Mesenchymal stem cell (in vitro differentiated cells and primary cell): ENCODE measurements around the gene POLR3C.
"Not testable (repeated sequence)": the region's sequence is repeated elsewhere in the genome, so short reads cannot be mapped to it uniquely, and the experiment has no call there.

Experiments used
- DNase-seq: peaks from one replicate; pipeline ENCODE4 v3.0.0-alpha.2; 2013
- H2AFZ ChIP-seq: one replicate; pipeline ENCODE4 v1.6.1; 2013; ENCODE audit warnings: low read depth, mild to moderate bottlenecking, control low read depth, inconsistent platforms, low read length, moderate library complexity
- H2AK5ac ChIP-seq: 2 replicates; pipeline ENCODE4 v1.6.1; 2013; ENCODE audit warnings: low read length, moderate library complexity, mild to moderate bottlenecking, inconsistent platforms; ENCODE audit not compliant: severe bottlenecking
- H2BK120ac ChIP-seq: one replicate; pipeline ENCODE4 v1.6.1; 2013; ENCODE audit warnings: low read depth, mild to moderate bottlenecking, inconsistent platforms, low read length, moderate library complexity
- H2BK12ac ChIP-seq, 2 experiments: one replicate each; pipeline ENCODE4 v1.6.1; 2013; ENCODE audit warnings: inconsistent platforms in 2 of 2, low read length in 2 of 2, mild to moderate bottlenecking in 2 of 2, moderate library complexity in 2 of 2, control low read depth in 1 of 2
- H2BK15ac ChIP-seq: one replicate; pipeline ENCODE4 v1.6.1; 2013; ENCODE audit warnings: mild to moderate bottlenecking, low read depth, inconsistent platforms; ENCODE audit not compliant: poor library complexity, severe bottlenecking
- H2BK5ac ChIP-seq: 2 replicates; pipeline ENCODE4 v1.6.1; 2013; ENCODE audit warnings: low read depth, mild to moderate bottlenecking, low read length, control low read depth, inconsistent platforms; ENCODE audit not compliant: poor library complexity, severe bottlenecking
- H3K14ac ChIP-seq, 2 experiments: one replicate each; pipeline ENCODE4 v1.6.1; 2013; ENCODE audit warnings: inconsistent platforms in 2 of 2, low read length in 2 of 2, control low read depth in 1 of 2, mild to moderate bottlenecking in 1 of 2, moderate library complexity in 1 of 2
- H3K18ac ChIP-seq, 2 experiments: one replicate each; pipeline ENCODE4 v1.6.1; 2013; ENCODE audit warnings: inconsistent platforms in 2 of 2, low read length in 2 of 2, control low read depth in 1 of 2, low read depth in 1 of 2, mild to moderate bottlenecking in 1 of 2
- H3K23ac ChIP-seq, 2 experiments: one replicate each; pipeline ENCODE4 v1.6.1; 2013; ENCODE audit warnings: inconsistent platforms in 2 of 2, low read length in 2 of 2, mild to moderate bottlenecking in 2 of 2, moderate library complexity in 2 of 2, control low read depth in 1 of 2
- H3K27ac ChIP-seq: 2 replicates; pipeline ENCODE4 v1.5.1; 2013; ENCODE audit warnings: mild to moderate bottlenecking, moderate library complexity, low read length, control low read depth, inconsistent platforms; ENCODE audit not compliant: poor library complexity, severe bottlenecking
- H3K27me3 ChIP-seq, 2 experiments: 2 replicates each; pipeline versions ENCODE4 v1.6.1 to v1.7.0; 2013; ENCODE audit warnings: low read length in 2 of 2, mild to moderate bottlenecking in 2 of 2, moderate library complexity in 2 of 2, control low read depth in 1 of 2, inconsistent platforms in 1 of 2; ENCODE audit not compliant: control insufficient read depth in 1 of 2, insufficient read depth in 1 of 2
- H3K36me3 ChIP-seq, 2 experiments: 2 replicates each; pipeline versions ENCODE4 v1.6.1 to v1.7.0; 2013; ENCODE audit warnings: low read length in 2 of 2, control low read depth in 1 of 2, inconsistent platforms in 1 of 2, low read depth in 1 of 2, mild to moderate bottlenecking in 1 of 2; ENCODE audit not compliant: insufficient read depth in 2 of 2, control insufficient read depth in 1 of 2
- H3K4ac ChIP-seq, 2 experiments: one replicate each; pipeline ENCODE4 v1.6.1; 2013; ENCODE audit warnings: inconsistent platforms in 2 of 2, low read length in 2 of 2, mild to moderate bottlenecking in 2 of 2, moderate library complexity in 2 of 2, control low read depth in 1 of 2, low read depth in 1 of 2
- H3K4me1 ChIP-seq: 2 replicates; pipeline ENCODE4 v1.6.1; 2013; ENCODE audit warnings: low read depth, low read length, control low read depth; ENCODE audit not compliant: control insufficient read depth, insufficient read depth
- H3K4me2 ChIP-seq: 2 replicates; pipeline ENCODE4 v1.6.1; 2013; ENCODE audit warnings: low read length, mild to moderate bottlenecking, inconsistent platforms; ENCODE audit not compliant: poor library complexity, severe bottlenecking
- H3K4me3 ChIP-seq, 2 experiments: 2 replicates each; pipeline versions ENCODE4 v1.5.1 to v1.7.0; 2013; ENCODE audit warnings: low read length in 2 of 2, mild to moderate bottlenecking in 2 of 2, control low read depth in 1 of 2, low read depth in 1 of 2; ENCODE audit not compliant: insufficient read depth in 1 of 2
- H3K79me1 ChIP-seq: replicated peaks from 2 replicates; pipeline ENCODE4 v1.6.1; 2013; ENCODE audit warnings: mild to moderate bottlenecking, control low read depth, low read length, inconsistent platforms; ENCODE audit not compliant: poor library complexity, severe bottlenecking
- H3K9ac ChIP-seq: 2 replicates; pipeline ENCODE4 v1.7.0; 2013; ENCODE audit warnings: mild to moderate bottlenecking, low read length, moderate library complexity
- H3K9me3 ChIP-seq: 2 replicates; pipeline ENCODE4 v1.7.0; 2013; ENCODE audit warnings: mild to moderate bottlenecking, low read length; ENCODE audit not compliant: control insufficient read depth
- H4K8ac ChIP-seq: one replicate; pipeline ENCODE4 v1.6.1; 2013; ENCODE audit warnings: inconsistent platforms, mild to moderate bottlenecking, low read length, moderate library complexity
- H4K91ac ChIP-seq: one replicate; pipeline ENCODE4 v1.6.1; 2013; ENCODE audit warnings: mild to moderate bottlenecking, low read length, inconsistent platforms
- WGBS: methylation state at CpG from one replicate; pipeline ENCODE4 v1.1.7; 2013; ENCODE audit warnings: mixed read lengths; 5-methylcytosine and 5-hydroxymethylcytosine counted together

POLR3C gene

DNA sequence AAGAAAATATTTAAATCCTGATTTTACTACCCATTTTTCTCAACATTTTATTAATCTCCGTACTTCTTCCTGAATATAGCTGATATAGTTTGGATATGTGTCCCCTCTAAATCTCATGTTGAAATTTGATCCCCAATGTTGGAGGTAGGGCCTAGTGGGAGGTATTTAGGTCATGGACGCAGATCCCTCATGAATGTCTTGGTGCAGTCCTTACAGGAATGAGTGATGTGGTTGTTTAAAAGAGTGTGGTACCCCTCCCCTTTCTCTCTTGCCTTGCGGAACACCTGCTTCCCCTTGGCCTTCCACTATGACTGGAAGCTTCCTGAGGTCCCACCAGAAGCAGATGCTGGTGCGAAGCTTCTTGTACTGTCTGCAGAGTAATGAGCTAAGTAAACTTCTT lies 17.6 kb upstream of the POLR3C start:
- Histone ChIP-seq H3K23ac (no peak overlapping the region), H3K4me1 (peaks cover 4% of the 10 kb centered on the region)

DNA sequence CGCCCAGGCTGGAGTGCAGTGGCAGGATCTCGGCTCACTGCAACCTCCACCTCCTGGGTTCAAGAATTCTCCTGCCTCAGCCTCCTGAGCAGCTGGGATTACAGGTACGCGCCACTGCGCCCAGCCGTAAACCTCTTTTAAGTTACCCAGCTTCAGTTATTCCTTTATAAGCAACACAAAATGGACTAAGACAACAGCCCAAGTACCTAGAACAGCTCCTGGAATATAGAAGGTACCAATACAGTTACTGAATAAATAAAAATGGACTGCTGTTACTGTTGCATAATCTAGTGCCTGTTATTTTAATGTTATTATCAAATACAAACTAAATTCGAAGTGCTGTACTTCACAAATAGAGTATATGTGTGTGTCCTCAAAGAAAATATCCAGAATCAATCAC lies 17.2 kb upstream of the POLR3C start:
- no peak overlapping the region for H3K14ac ChIP-seq
- H3K4me1 ChIP-seq, result peaks cover 4% of the 10 kb centered on the region
- H2BK5ac ChIP-seq, result no peak overlapping the region
- no peak overlapping the region for H3K27ac ChIP-seq
- H3K36me3 ChIP-seq, result no peaks in the 10 kb centered on the region
- H3K9ac ChIP-seq, result no peak overlapping the region
- 100% methylated on average over 6 of the region's 7 CpGs for WGBS
- no peak for DNase-seq
- no peak overlapping the region for H3K4ac ChIP-seq
- no peaks in the 10 kb centered on the region for H3K27me3 ChIP-seq
- H3K4me3 ChIP-seq, result no peak overlapping the region
- H3K79me1 ChIP-seq, result no peaks in the 10 kb centered on the region
- no peak overlapping the region for H3K18ac ChIP-seq
- no peaks in the 10 kb centered on the region for H3K9me3 ChIP-seq
- no peak overlapping the region for H2BK120ac ChIP-seq
- H2AFZ ChIP-seq, result no peak overlapping the region
- no peak overlapping the region for H3K23ac ChIP-seq
- H2AK5ac ChIP-seq, result no peak overlapping the region
- no peak overlapping the region for H4K8ac ChIP-seq
- H3K4me2 ChIP-seq, result no peak overlapping the region
- no peak overlapping the region for H2BK12ac ChIP-seq
- no peak overlapping the region for H4K91ac ChIP-seq
- no peak overlapping the region for H2BK15ac ChIP-seq

More for the DNA sequence above, 17.6 kb upstream of the POLR3C start:
- no peak for DNase-seq
- Histone ChIP-seq H2BK12ac (no peak overlapping the region), H2BK15ac (no peak overlapping the region), H3K4ac (no peak overlapping the region), H3K36me3 (no peaks in the 10 kb centered on the region), H3K79me1 (no peaks in the 10 kb centered on the region), H3K27me3 (no peaks in the 10 kb centered on the region), H2BK5ac (no peak overlapping the region), H3K9ac (no peak overlapping the region), H4K91ac (no peak overlapping the region), H3K14ac (no peak overlapping the region), H3K18ac (no peak overlapping the region), H3K9me3 (no peaks in the 10 kb centered on the region), H2AK5ac (no peak overlapping the region), H4K8ac (no peak overlapping the region), H2AFZ (no peak overlapping the region), H3K4me2 (no peak overlapping the region), H2BK120ac (no peak overlapping the region), H3K4me3 (no peak overlapping the region), H3K27ac (no peak overlapping the region)
- WGBS, result 100% methylated on average over 2 of the region's 4 CpGs

- H3K9ac ChIP-seq, H3K9me3 ChIP-seq, H3K23ac ChIP-seq, H2BK15ac ChIP-seq, H3K79me1 ChIP-seq, DNase-seq, H3K4me1 ChIP-seq, H3K18ac ChIP-seq, H3K4me2 ChIP-seq, H3K14ac ChIP-seq, H2AFZ ChIP-seq, H4K8ac ChIP-seq, H2BK12ac ChIP-seq, H2BK5ac ChIP-seq, H3K4ac ChIP-seq, H3K4me3 ChIP-seq, H3K27me3 ChIP-seq, H4K91ac ChIP-seq, H2AK5ac ChIP-seq, H3K36me3 ChIP-seq, H2BK120ac ChIP-seq: not testable (repeated sequence)
- H3K27ac ChIP-seq, result peak overlapping the region; percentile 38
- no CpG with 5 or more reads among the region's 6 CpGs for WGBS
Measured at GRCh38 chr1:145812977-145813810, 10.8 kb upstream of the POLR3C start.

GRCh38 chr1:145818095-145818494 lies 5.9 kb upstream of the POLR3C start:
- not testable (repeated sequence) for H3K18ac ChIP-seq, H3K36me3 ChIP-seq, H3K27me3 ChIP-seq, H2BK15ac ChIP-seq, H4K8ac ChIP-seq, H2AK5ac ChIP-seq, H3K4ac ChIP-seq, H3K4me3 ChIP-seq, H4K91ac ChIP-seq, H3K9me3 ChIP-seq, H3K23ac ChIP-seq, H2BK12ac ChIP-seq, H3K9ac ChIP-seq, H3K14ac ChIP-seq, H3K4me1 ChIP-seq, H2BK5ac ChIP-seq, H2BK120ac ChIP-seq, H2AFZ ChIP-seq, H3K4me2 ChIP-seq, H3K79me1 ChIP-seq
- peak; percentile 72 for DNase-seq
- peak overlapping the region; percentile 80 for H3K27ac ChIP-seq
- no CpG with 5 or more reads among the region's 6 CpGs for WGBS
